ENCODE measurements around the gene C5orf58.

- TF ChIP-seq, protein P1, sequence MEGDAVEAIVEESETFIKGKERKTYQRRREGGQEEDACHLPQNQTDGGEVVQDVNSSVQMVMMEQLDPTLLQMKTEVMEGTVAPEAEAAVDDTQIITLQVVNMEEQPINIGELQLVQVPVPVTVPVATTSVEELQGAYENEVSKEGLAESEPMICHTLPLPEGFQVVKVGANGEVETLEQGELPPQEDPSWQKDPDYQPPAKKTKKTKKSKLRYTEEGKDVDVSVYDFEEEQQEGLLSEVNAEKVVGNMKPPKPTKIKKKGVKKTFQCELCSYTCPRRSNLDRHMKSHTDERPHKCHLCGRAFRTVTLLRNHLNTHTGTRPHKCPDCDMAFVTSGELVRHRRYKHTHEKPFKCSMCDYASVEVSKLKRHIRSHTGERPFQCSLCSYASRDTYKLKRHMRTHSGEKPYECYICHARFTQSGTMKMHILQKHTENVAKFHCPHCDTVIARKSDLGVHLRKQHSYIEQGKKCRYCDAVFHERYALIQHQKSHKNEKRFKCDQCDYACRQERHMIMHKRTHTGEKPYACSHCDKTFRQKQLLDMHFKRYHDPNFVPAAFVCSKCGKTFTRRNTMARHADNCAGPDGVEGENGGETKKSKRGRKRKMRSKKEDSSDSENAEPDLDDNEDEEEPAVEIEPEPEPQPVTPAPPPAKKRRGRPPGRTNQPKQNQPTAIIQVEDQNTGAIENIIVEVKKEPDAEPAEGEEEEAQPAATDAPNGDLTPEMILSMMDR (IDR thresholded peaks at IDR 0.05 in 2 of 3, conservative IDR thresholded peaks at IDR 0.05 in 1 of 3; ENCODE audit: insufficient read depth in 2 of 3, low read depth in 1 of 3, low read length in 3 of 3): no peak
- no peak for TF ChIP-seq MNT (conservative IDR thresholded peaks at IDR 0.05)
- TF ChIP-seq ZNF551 (CRISPR knock-in tag; IDR thresholded peaks at IDR 0.05): no peak
- TF ChIP-seq THAP12 (CRISPR knock-in tag; IDR thresholded peaks at IDR 0.05): no peak
- no peak for TF ChIP-seq STAT5B (CRISPR knock-in tag; IDR thresholded peaks at IDR 0.05)
- TF ChIP-seq HDAC2 (IDR thresholded peaks at IDR 0.05): no peak
- no peak for TF ChIP-seq EP300 (IDR thresholded peaks at IDR 0.05; ENCODE audit: low read length)
- TF ChIP-seq ESRRA (IDR thresholded peaks at IDR 0.05; ENCODE audit: borderline replicate concordance, low read depth): no peak
- TF ChIP-seq ATF6 (CRISPR knock-in tag; IDR thresholded peaks at IDR 0.05): no peak
- no peak for TF ChIP-seq ZNF780A (CRISPR knock-in tag; IDR thresholded peaks at IDR 0.05)
- TF ChIP-seq MYNN (IDR thresholded peaks at IDR 0.05): no peak
- no peak for TF ChIP-seq MYNN (CRISPR knock-in tag; IDR thresholded peaks at IDR 0.05)
- TF ChIP-seq ATF2 (CRISPR knock-in tag; IDR thresholded peaks at IDR 0.05): no peak
These were observed 3.4 kb downstream of the C5orf58 start for GRCh38 chr5:170235876-170236864.
